OCI-M2 (cell line): ENCODE results near the gene ZNF680.
"Not testable (repeated sequence)": the region's sequence is repeated elsewhere in the genome, so short reads cannot be mapped to it uniquely, and the experiment has no call there.

Experiments used
- DNase-seq: peaks from one replicate; lab custom pipeline; 2025; ENCODE audit not compliant: unreplicated experiment; lab: John Stamatoyannopoulos, UW

Gene ZNF680

DNA sequence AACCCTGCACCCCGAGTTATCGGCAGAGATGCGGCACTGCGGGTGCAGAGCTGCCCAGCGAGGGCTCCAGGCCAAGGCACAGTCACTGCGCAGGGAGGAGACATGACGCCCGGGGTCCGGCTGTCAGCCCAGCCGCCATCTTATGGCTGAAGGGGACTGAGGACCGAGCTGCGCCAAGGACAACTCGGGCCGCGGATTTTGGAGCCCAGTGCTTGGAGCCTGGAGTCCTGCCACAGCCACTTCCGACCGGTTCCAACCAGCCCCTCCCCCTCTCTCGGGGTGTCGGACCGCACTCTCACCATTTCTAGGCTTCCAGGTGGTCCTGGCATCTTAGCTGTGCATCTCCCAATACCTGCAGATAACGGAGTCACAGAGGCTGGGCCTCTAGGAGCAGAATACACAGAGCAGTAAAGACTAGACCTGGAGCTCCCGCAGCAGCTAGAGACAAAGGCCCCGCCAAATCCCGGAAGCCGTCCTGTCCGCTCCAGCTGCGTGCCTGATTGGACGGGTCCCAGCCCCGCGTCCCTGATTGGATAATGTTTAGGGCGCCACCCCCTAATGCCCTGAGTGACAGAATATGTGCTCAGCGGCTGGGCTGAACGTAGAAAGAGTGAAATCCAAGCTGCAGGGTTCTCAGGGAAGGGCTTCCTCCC is at the start of gene ZNF680:
Gene ZNF680 (minus strand): TSS at position 446 of the 653 bp plus-strand sequence. CDS start 117 bp downstream, at position 329.
- no peak for DNase-seq

DNA sequence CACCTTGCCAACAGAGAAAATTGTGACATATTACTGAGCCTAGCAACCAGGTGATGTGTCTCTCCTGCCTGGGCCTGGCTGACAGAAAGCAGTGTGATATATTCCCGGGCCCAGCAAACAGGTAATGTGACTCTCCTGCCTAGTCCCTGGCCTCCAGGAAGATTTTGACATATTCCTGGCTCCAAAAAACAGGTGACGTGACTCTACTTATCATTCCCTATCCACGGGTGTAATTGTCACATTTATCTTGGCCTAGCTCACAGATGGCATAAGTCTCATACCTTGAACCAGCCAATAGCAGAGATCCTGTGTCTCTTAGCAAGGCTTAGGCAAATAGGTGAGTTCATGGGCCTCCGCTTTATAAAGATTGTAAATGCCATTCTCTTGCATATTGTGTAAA is 49.6 kb upstream of the ZNF680 start:
- DNase-seq, result no peak

DNA sequence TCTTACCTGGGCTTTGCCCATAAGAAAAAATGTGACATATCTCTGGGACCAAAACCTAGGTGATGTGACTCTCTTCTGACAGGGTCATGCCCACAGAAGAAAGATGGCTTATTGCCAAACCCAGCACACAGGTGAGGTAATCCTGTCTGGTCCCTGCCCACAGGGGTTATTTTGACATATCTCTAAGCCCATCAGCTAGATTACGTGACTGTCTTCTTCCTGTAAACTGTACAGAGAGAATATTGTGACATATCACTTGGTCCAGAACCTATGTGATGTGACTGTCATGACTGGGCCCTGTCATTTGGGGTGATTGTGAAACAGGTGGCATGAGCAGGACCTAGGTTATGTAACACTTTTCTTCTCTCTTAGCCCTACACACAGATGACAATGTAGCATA is 48.8 kb upstream of the ZNF680 start:
- DNase-seq, result no peak

GRCh38 chr7:64610997-64611396 is 48.1 kb upstream of the ZNF680 start:
- DNase-seq, result no peak

GRCh38 chr7:64608116-64608910 is 45.4 kb upstream of the ZNF680 start:
- no peak for DNase-seq

GRCh38 chr7:64606385-64606784 is 43.5 kb upstream of the ZNF680 start:
- no peak for DNase-seq

GRCh38 chr7:64603271-64603670 is 40.4 kb upstream of the ZNF680 start:
- no peak for DNase-seq

DNA sequence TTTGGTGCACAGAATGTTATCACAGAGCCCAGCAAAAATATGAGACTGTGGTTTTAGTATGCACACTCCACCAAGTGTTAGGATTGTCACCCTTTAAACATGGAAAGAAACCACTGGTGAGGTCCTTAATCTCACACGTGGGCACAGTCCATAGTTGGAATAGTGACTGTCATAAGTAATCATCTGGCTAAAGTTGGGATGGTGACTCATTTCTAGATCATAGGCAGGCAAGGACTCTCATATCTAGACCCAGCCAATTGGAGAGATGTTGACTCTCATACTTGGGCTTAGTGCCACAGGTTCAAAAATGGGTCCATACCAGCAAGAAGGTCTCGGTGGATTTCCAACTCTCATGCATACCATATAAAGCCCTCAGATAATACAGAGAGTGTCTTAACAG is 39.6 kb upstream of the ZNF680 start:
- no peak for DNase-seq

- DNase-seq, result no peak
Observed at GRCh38 chr7:64602086-64602485, 39.2 kb upstream of the ZNF680 start.

- DNase-seq, result no peak
Observed at GRCh38 chr7:64599359-64599758, 36.5 kb upstream of the ZNF680 start.

- DNase-seq, result no peak
Observed at GRCh38 chr7:64590971-64591370, 28.1 kb upstream of the ZNF680 start.

- DNase-seq, result no peak
Observed at GRCh38 chr7:64581926-64582894, 19.3 kb upstream of the ZNF680 start.

DNA sequence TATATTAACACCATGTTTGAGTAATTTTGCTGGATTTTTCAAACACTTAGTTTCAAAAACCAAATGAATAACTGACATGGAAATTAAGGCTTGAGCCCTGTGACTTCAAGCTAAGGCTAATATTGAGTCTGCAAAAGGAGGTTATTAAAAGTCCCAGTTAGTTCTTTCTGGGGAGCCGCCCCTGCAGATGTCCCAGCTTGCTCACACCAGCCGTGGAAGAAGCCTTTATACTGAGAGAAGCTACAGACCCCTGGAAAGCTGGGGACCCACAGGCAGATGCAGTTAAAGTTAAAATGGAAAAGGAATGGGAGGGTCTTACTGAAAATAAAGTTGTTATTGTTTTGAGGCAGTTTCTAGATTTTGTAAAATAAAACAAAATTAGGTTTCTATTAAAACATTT is 18.5 kb upstream of the ZNF680 start:
- no peak for DNase-seq

- DNase-seq, result no peak
Observed at GRCh38 chr7:64574540-64575099, 11.7 kb upstream of the ZNF680 start.

- DNase-seq, result not testable (repeated sequence)
Observed at GRCh38 chr7:64570284-64570605, 7.4 kb upstream of the ZNF680 start.

DNA sequence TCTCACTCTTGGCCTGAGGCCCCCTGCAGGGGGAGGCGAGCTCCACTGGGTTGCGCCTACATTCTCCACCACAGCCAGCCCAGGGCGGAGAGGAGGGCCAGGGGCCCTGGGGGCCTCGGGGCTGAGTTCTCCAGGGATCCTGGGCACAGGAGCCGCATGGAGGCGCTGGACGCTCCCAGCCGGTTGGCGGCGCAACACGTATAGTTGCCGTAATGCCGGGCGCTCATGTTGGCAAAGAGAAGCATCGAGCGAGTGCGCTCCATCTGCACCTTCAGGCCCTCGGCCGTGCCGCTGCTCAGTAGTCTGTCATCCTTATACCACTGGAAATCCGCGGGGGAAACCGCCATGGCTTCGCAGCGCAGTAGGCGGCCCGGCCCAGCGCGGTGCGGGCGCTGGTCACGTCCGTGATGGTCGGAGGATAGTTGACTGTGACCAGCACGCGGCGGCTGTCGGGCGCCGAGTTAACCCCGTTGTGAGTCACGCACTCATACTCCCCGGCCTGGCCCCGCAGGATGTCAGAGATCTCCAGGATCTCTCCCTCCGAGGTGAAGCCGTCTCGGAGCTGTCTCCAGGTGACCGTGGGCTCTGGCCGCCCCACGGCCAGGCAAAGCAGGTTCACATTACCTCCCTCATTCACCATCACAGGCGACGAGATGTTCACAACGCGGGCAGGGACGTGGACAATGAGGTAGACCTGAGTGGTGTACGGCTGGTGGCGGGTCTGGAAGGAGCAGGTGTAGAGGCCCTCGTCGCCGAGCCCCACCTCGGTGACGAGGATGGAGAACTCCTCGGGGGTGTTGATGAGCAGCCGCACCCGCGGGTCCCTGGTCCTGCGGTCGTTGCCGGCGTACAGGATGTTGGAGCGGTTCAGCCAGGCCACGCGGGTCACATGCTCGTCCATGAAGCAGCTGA is 6.8 kb upstream of the ZNF680 start:
- not testable (repeated sequence) for DNase-seq

DNA sequence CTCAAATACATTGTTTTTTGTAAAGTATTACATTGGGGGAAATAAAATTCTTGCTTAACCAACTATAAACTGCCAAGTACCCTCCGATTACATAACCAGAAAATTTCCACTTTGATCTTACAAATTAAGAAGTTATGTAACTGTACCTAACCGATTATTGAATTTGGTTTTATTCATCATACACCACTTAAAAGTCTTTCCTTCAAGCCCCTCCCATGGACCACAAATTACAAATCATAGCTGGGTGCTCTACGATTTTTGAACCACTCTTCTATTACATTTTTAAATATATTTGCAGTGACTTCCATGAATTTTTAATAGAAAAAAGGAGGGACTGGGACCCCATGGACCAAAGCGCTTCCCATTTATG is 630 bp downstream of the ZNF680 start:
- no peak for DNase-seq

DNA sequence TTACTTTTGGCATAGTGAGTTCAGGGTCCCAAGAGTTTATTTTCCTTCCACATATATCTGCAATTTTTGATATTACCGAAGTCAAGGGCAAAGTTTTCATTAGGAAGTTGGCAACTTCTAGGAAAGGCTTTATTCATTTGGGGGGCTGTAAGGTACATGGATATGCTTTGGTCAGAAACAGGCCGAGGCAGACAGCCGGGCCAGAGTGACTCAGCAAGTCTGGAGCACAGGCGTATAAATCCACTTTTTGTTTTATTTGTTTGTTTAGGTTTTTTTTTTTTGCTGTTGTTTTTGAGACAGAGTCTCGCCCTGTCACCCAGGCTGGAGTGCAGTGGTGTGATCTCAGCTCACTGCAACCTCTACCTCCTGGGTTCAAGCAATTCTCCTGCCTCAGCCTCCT is 3.7 kb downstream of the ZNF680 start:
- no peak for DNase-seq

DNA sequence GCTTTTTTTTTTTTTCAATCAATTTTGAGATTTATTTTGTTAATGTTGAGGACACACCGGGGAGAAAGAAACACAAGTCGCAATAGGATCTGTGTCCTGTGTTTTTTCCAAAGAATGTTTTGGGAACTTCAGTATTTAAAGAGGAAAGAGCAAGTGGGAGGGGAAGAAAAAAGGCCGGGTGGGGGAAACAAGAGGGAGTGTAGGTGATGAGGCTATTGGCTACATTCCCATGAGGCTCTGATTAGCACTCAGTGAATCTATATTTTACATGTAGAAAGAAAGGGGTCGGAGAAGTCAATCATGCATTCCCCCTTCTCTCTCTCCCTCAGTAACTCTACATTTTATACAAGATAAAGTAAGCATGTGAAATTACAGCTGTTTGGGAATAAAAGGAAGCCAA is 4.1 kb downstream of the ZNF680 start:
- no peak for DNase-seq

DNA sequence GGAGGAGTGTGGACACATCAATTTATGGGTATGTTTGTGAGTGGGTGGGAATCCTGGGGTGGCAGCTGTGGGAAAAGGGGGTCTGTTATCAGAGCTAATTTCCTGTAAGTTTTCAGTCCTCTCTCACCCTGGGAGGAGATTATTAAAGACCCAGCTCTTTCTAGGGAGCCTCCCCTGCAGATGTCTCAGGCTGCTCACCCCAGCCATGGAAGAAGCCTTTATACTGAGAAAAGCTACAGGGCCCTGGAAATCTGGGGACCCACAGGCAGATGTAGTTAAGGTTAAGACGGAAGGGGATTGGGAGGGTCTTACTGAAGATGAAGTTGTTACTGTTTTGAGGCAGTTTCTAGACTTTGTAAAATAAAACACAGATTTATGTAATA is 4.6 kb downstream of the ZNF680 start:
- no peak for DNase-seq
